GM21723 (cell line): ENCODE data around the gene TRMT1L.
"Not testable (repeated sequence)": the region's sequence is repeated elsewhere in the genome, so short reads cannot be mapped to it uniquely, and the experiment has no call there.

ENCODE experiments used
- ATAC-seq: cut with Tn5 transposase; IDR thresholded peaks from one replicate; pipeline ENCODE4 v1.9.1; 2021; ENCODE audit warnings: mild to moderate bottlenecking, moderate library complexity; ENCODE audit not compliant: unreplicated experiment

TRMT1L gene

GRCh38 chr1:185156854-185157598, at the start of gene TRMT1L, which contains the start of gene SWT1:
TRMT1L (minus strand) TSS chr1:185156953; CDS start chr1:185156712, 241 bp downstream.
SWT1 (plus strand) TSS chr1:185157167; CDS start chr1:185160842, 3,675 bp downstream.
- ATAC-seq: peak; percentile 93

GRCh38 chr1:185200889-185201288, 44.1 kb upstream of the TRMT1L start:
- no peak for ATAC-seq

- ATAC-seq: not testable (repeated sequence)
Measured at GRCh38 chr1:185198712-185199111, 42.0 kb upstream of the TRMT1L start.

- ATAC-seq: no peak
Measured at GRCh38 chr1:185193756-185194155, 37.0 kb upstream of the TRMT1L start.

- peak; percentile 96 for ATAC-seq
Measured at GRCh38 chr1:185170291-185170848, 13.6 kb upstream of the TRMT1L start.

GRCh38 chr1:185166106-185166505, 9.4 kb upstream of the TRMT1L start:
- no peak for ATAC-seq

- ATAC-seq: no peak
Measured at GRCh38 chr1:185162491-185162890, 5.7 kb upstream of the TRMT1L start.

- ATAC-seq: no peak
Measured at GRCh38 chr1:185159966-185160365, 3.2 kb upstream of the TRMT1L start.

GRCh38 chr1:185158800-185159199, 2.0 kb upstream of the TRMT1L start:
- ATAC-seq: no peak

- ATAC-seq: no peak
Measured at GRCh38 chr1:185157599-185158412, 1.1 kb upstream of the TRMT1L start.

- ATAC-seq: peak; percentile 37
Measured at GRCh38 chr1:185156288-185156853, 382 bp downstream of the TRMT1L start.

GRCh38 chr1:185155600-185156287, 1.0 kb downstream of the TRMT1L start:
- ATAC-seq: no peak

GRCh38 chr1:185154912-185155513, 1.7 kb downstream of the TRMT1L start:
- no peak for ATAC-seq

GRCh38 chr1:185152187-185152767, 4.5 kb downstream of the TRMT1L start:
- no peak for ATAC-seq

GRCh38 chr1:185151215-185151614, 5.5 kb downstream of the TRMT1L start:
- no peak for ATAC-seq

- ATAC-seq: no peak
Measured at GRCh38 chr1:185144233-185144632, 12.5 kb downstream of the TRMT1L start.

- ATAC-seq: no peak
Measured at GRCh38 chr1:185139246-185139645, 17.5 kb downstream of the TRMT1L start.

- ATAC-seq: no peak
Measured at GRCh38 chr1:185137896-185138545, 18.7 kb downstream of the TRMT1L start.

GRCh38 chr1:185132534-185132933, 24.2 kb downstream of the TRMT1L start:
- ATAC-seq: no peak
